Measurements from ENCODE around the gene RTL1. TPM values are rescaled to one million over a fixed set of nuclear protein-coding genes. Genes with fewer than 3 reads are reported as not detected.

Gene RTL1
- total and polyA plus RNA-seq, 5 donors from 2014 or later, result not detected

GRCh38 chr14:100910888-100911664 lies 7.6 kb upstream of the RTL1 start:
- H3K4me3 ChIP-seq (ENCODE audit: low read depth, low read length), result no peak overlapping the region
- DNase-seq (no peak), ATAC-seq (ENCODE audit: low read depth in 2 of 2) (no peak)
- H3K27me3 ChIP-seq (ENCODE audit: control insufficient read depth, insufficient read depth, low read length), result peaks cover 3% of the 10 kb centered on the region
- H3K27ac ChIP-seq (ENCODE audit: insufficient read depth, low read length, poor library complexity, severe bottlenecking), result no peak overlapping the region
- Mint-ChIP-seq H3K9me3 (no peaks in the 10 kb centered on the region), H3K27me3 (peaks cover 5% of the 10 kb centered on the region), H3K4me3 (no peak overlapping the region), H3K36me3 (no peaks in the 10 kb centered on the region), H3K27ac (no peak overlapping the region), H3K4me1 (no peaks in the 10 kb centered on the region)
- H3K36me3 ChIP-seq (ENCODE audit: control insufficient read depth, insufficient read depth, low read length), result no peaks in the 10 kb centered on the region
- no peaks in the 10 kb centered on the region for H3K4me1 ChIP-seq (ENCODE audit: control insufficient read depth, insufficient read depth, low read length, poor library complexity, severe bottlenecking)
- H3K9me3 ChIP-seq (ENCODE audit: control insufficient read depth in 2 of 2, low read length in 2 of 2), result no peaks in the 10 kb centered on the region

DNA sequence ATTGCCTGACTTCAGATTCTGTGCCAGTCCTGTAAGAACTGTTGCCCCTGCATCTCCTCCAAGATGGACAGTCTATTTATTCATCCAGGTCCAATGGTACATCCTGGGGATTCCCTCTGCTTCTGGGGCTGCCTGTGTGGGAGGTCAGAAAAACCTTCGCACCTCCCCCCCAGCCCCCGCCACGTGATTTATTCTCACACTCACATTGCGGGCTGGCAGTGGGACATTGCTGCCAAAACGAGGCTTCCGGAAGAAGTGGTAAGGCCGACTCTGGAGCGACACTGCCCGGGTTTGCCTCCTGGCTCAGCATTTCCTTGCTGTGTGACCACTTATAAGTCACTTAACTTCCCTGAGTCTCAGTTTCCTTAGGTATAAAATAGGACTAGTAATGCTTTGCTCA lies 5.9 kb upstream of the RTL1 start:
- Mint-ChIP-seq H3K36me3 (no peaks in the 10 kb centered on the region), H3K4me1 (no peaks in the 10 kb centered on the region), H3K27ac (no peak overlapping the region), H3K27me3 (peaks cover 14% of the 10 kb centered on the region), H3K4me3 (no peak overlapping the region), H3K9me3 (no peaks in the 10 kb centered on the region)
- H3K4me3 ChIP-seq (ENCODE audit: low read depth, low read length), result no peak overlapping the region
- H3K27ac ChIP-seq (ENCODE audit: insufficient read depth, low read length, poor library complexity, severe bottlenecking), result no peak overlapping the region
- H3K36me3 ChIP-seq (ENCODE audit: control insufficient read depth, insufficient read depth, low read length), result no peaks in the 10 kb centered on the region
- DNase-seq (no peak), ATAC-seq (ENCODE audit: low read depth in 2 of 2) (no peak)
- no peaks in the 10 kb centered on the region for H3K27me3 ChIP-seq (ENCODE audit: control insufficient read depth, insufficient read depth, low read length)
- H3K9me3 ChIP-seq (ENCODE audit: control insufficient read depth in 2 of 2, low read length in 2 of 2), result no peaks in the 10 kb centered on the region
- H3K4me1 ChIP-seq (ENCODE audit: control insufficient read depth, insufficient read depth, low read length, poor library complexity, severe bottlenecking), result no peaks in the 10 kb centered on the region

DNA sequence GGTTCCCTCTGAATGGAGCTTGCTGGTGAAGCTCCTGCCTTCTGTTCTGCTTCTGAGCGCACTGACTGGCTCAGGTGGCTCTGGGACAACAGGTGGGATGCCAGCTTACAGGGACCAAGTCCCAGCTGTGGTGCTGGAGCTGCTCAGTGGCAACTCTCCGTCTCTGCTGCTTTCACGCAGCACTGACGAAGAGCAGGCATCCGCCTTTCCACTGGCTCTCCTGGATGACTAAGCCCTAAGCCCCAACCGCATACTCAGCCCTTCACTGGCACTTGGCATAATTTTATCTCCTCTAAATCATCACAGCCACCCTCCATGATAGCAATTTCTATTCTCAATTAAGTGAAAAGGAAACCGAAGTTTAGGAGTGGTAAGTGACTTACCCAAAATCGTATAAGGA lies 3.7 kb upstream of the RTL1 start:
- no peaks in the 10 kb centered on the region for H3K9me3 ChIP-seq (ENCODE audit: control insufficient read depth in 2 of 2, low read length in 2 of 2)
- H3K36me3 ChIP-seq (ENCODE audit: control insufficient read depth, insufficient read depth, low read length), result no peaks in the 10 kb centered on the region
- no peaks in the 10 kb centered on the region for H3K27me3 ChIP-seq (ENCODE audit: control insufficient read depth, insufficient read depth, low read length)
- no peak overlapping the region for H3K4me3 ChIP-seq (ENCODE audit: low read depth, low read length)
- H3K4me1 Mint-ChIP-seq, result no peaks in the 10 kb centered on the region
- peaks cover 0 to 1% (median 0%) of the 10 kb centered on the region in 7 donors for H3K9me3 Mint-ChIP-seq
- DNase-seq (no peak), ATAC-seq (ENCODE audit: low read depth in 2 of 2) (no peak)
- no peaks in the 10 kb centered on the region for H3K4me1 ChIP-seq (ENCODE audit: control insufficient read depth, insufficient read depth, low read length, poor library complexity, severe bottlenecking)
- no peak overlapping the region for H3K4me3 Mint-ChIP-seq
- no peak overlapping the region for H3K27ac Mint-ChIP-seq
- H3K27ac ChIP-seq (ENCODE audit: insufficient read depth, low read length, poor library complexity, severe bottlenecking), result no peak overlapping the region
- H3K36me3 Mint-ChIP-seq, result no peaks in the 10 kb centered on the region
- H3K27me3 Mint-ChIP-seq, result peaks cover 21% of the 10 kb centered on the region

DNA sequence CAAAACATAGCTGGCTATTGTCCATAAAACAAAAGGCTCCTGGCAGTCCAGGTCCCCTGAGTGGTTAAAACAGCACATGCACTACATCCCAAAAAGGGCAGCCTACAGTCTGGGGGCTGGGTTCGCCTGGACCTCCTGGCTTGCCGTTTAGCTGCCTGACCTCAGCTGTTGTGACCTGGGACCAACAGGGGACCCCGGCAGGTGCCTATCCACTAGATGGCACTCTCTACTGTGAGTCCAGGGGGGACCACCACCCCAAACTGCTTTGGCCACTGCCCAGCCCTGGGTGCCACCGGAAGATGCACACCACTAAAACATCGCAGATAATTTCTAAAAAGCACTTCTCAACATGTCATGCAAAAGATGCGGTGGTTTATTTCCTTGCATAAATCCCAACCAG lies 2.9 kb upstream of the RTL1 start:
- no peak overlapping the region for H3K27ac ChIP-seq (ENCODE audit: insufficient read depth, low read length, poor library complexity, severe bottlenecking)
- Mint-ChIP-seq H3K27me3 (peaks cover 28% of the 10 kb centered on the region), H3K27ac (no peak overlapping the region), H3K4me3 (no peak overlapping the region), H3K9me3 (peaks cover 0 to 3% (median 0%) of the 10 kb centered on the region in 7 donors), H3K4me1 (no peaks in the 10 kb centered on the region), H3K36me3 (no peaks in the 10 kb centered on the region)
- no peaks in the 10 kb centered on the region for H3K27me3 ChIP-seq (ENCODE audit: control insufficient read depth, insufficient read depth, low read length)
- no peaks in the 10 kb centered on the region for H3K4me1 ChIP-seq (ENCODE audit: control insufficient read depth, insufficient read depth, low read length, poor library complexity, severe bottlenecking)
- DNase-seq, result no peak
- no peak for ATAC-seq (ENCODE audit: low read depth in 2 of 2)
- no peak overlapping the region for H3K4me3 ChIP-seq (ENCODE audit: low read depth, low read length)
- H3K36me3 ChIP-seq (ENCODE audit: control insufficient read depth, insufficient read depth, low read length), result no peaks in the 10 kb centered on the region
- no peaks in the 10 kb centered on the region for H3K9me3 ChIP-seq (ENCODE audit: control insufficient read depth in 2 of 2, low read length in 2 of 2)

- Mint-ChIP-seq H3K36me3 (no peaks in the 10 kb centered on the region), H3K27me3 (peaks cover 38% of the 10 kb centered on the region), H3K27ac (no peak overlapping the region), H3K4me3 (no peak overlapping the region), H3K4me1 (no peaks in the 10 kb centered on the region), H3K9me3 (peaks cover 0 to 3% (median 0%) of the 10 kb centered on the region in 7 donors)
- no peak overlapping the region for H3K27ac ChIP-seq (ENCODE audit: insufficient read depth, low read length, poor library complexity, severe bottlenecking)
- H3K27me3 ChIP-seq (ENCODE audit: control insufficient read depth, insufficient read depth, low read length), result no peaks in the 10 kb centered on the region
- H3K9me3 ChIP-seq (ENCODE audit: control insufficient read depth in 2 of 2, low read length in 2 of 2), result no peaks in the 10 kb centered on the region
- no peaks in the 10 kb centered on the region for H3K36me3 ChIP-seq (ENCODE audit: control insufficient read depth, insufficient read depth, low read length)
- H3K4me1 ChIP-seq (ENCODE audit: control insufficient read depth, insufficient read depth, low read length, poor library complexity, severe bottlenecking), result no peaks in the 10 kb centered on the region
- ATAC-seq (ENCODE audit: low read depth in 2 of 2) (no peak), DNase-seq (no peak)
- H3K4me3 ChIP-seq (ENCODE audit: low read depth, low read length), result no peak overlapping the region
These were observed 1.6 kb upstream of the RTL1 start for GRCh38 chr14:100905166-100905565.

DNA sequence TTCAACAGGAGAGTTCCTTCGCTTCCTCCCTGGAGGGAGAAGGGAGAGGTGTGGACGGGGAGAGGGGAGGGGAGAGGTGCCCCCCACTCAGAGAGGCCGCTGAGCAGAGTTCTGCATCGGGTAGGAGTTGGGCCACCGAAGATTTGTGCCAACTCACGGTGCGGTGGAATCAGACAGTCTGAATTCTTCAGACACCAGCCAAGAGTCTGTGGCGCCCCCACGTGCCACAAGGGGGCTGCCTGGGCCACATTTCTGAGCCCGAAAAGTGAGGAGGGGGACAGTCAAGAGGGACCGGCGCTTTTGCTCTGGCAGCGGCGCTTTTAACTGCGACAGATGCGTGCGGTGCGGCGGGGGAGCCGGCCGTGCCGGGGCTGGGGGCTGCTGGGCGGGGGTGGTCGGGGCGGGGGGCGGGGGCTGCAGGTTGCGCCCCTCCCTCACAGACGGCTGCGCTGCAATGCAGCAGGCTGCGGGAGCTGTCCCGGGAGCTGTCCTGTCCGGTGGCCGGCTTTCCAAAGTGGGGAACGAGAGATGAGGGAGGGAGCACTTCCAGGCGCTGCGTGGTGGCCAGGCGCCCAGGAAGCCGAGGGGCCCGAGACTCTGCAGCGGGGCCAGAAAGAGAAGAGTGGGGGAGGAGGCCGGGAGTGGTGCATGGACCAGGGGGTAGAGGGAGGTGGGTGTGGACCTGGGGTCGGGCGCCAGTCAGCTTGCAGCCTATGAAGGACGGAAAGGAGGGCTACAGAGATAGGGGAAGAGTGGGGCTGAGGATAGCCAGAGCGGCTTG lies 975 bp upstream of the RTL1 start:
- no peak for DNase-seq
- Histone ChIP-seq H3K4me3 (ENCODE audit: low read depth, low read length) (no peak overlapping the region), H3K4me1 (ENCODE audit: control insufficient read depth, insufficient read depth, low read length, poor library complexity, severe bottlenecking) (no peaks in the 10 kb centered on the region), H3K27me3 (ENCODE audit: control insufficient read depth, insufficient read depth, low read length) (no peaks in the 10 kb centered on the region), H3K36me3 (ENCODE audit: control insufficient read depth, insufficient read depth, low read length) (no peaks in the 10 kb centered on the region), H3K27ac (ENCODE audit: insufficient read depth, low read length, poor library complexity, severe bottlenecking) (no peak overlapping the region), H3K9me3 (ENCODE audit: control insufficient read depth in 2 of 2, low read length in 2 of 2) (no peaks in the 10 kb centered on the region)
- Mint-ChIP-seq H3K27ac (no peak overlapping the region), H3K9me3 (peaks cover 0 to 3% (median 0%) of the 10 kb centered on the region in 7 donors), H3K36me3 (no peaks in the 10 kb centered on the region), H3K27me3 (peaks cover 45% of the 10 kb centered on the region), H3K4me1 (no peaks in the 10 kb centered on the region), H3K4me3 (no peak overlapping the region)
- ATAC-seq (ENCODE audit: low read depth in 2 of 2), result no peak

- ATAC-seq (ENCODE audit: low read depth in 2 of 2) (no peak), DNase-seq (no peak)
- Histone ChIP-seq H3K4me1 (ENCODE audit: control insufficient read depth, insufficient read depth, low read length, poor library complexity, severe bottlenecking) (no peaks in the 10 kb centered on the region), H3K27me3 (ENCODE audit: control insufficient read depth, insufficient read depth, low read length) (no peaks in the 10 kb centered on the region), H3K9me3 (ENCODE audit: control insufficient read depth in 2 of 2, low read length in 2 of 2) (no peaks in the 10 kb centered on the region), H3K27ac (ENCODE audit: insufficient read depth, low read length, poor library complexity, severe bottlenecking) (no peak overlapping the region), H3K36me3 (ENCODE audit: control insufficient read depth, insufficient read depth, low read length) (no peaks in the 10 kb centered on the region), H3K4me3 (ENCODE audit: low read depth, low read length) (no peak overlapping the region)
- Mint-ChIP-seq H3K4me3 (no peak overlapping the region), H3K27me3 (peaks cover 50% of the 10 kb centered on the region), H3K9me3 (peaks cover 0 to 3% (median 0%) of the 10 kb centered on the region in 7 donors), H3K27ac (no peak overlapping the region), H3K36me3 (no peaks in the 10 kb centered on the region), H3K4me1 (no peaks in the 10 kb centered on the region)
These were observed 421 bp downstream of the RTL1 start for GRCh38 chr14:100903134-100903468.
